ENCODE measurements around the gene MFRP.
A peak's percentile ranks its signal among the peaks of the same experiment; 100 is the strongest.
"Not testable (repeated sequence)": the region's sequence is repeated elsewhere in the genome, so short reads cannot be mapped to it uniquely, and the experiment has no call there.

The MFRP gene

DNA sequence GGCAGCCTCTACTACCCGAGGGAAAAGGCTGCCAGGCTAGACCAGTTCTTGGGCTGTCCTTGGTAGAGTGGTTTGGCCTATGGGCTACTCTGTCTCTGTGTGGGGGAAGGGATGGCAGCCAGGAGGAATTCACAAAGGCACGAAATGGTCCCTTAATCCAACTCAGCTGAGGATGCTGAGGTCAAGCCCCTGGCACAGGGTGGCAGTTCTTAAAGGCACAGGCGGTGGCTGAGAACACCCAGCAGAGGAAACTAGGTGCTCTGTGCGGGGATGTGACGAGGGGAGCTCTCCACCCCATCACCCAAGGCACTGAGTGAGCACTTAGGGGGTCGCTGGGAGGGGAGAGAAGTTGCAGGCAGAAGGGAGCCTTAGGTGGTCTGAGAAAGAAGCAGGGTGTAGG lies at the start of gene MFRP:
TSS of gene MFRP (minus strand) at position 101 of the 400 bp plus-strand sequence. CDS start 192 bp downstream, outside the sequence.
- DNase-seq: no peak

DNA sequence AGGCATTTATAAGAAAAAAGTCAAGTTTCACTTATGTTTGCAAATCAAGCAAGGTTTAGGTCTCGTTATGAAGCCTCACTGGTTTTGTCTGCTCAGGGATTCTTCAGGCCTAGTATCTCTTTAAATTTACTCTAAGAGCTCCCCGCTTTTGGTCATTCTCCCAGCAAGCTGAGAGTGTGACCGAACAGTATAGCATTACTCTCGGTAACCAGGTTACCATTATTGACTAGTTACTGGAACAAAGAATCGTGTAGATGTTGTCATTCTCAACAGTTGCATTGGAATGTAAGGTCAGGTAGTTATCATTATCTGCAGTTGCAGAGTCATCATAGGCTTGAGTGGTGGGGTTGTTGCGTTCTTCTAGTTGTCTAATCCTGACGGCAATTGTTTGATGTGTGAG lies 44.8 kb upstream of the MFRP start:
- no peak for DNase-seq

DNA sequence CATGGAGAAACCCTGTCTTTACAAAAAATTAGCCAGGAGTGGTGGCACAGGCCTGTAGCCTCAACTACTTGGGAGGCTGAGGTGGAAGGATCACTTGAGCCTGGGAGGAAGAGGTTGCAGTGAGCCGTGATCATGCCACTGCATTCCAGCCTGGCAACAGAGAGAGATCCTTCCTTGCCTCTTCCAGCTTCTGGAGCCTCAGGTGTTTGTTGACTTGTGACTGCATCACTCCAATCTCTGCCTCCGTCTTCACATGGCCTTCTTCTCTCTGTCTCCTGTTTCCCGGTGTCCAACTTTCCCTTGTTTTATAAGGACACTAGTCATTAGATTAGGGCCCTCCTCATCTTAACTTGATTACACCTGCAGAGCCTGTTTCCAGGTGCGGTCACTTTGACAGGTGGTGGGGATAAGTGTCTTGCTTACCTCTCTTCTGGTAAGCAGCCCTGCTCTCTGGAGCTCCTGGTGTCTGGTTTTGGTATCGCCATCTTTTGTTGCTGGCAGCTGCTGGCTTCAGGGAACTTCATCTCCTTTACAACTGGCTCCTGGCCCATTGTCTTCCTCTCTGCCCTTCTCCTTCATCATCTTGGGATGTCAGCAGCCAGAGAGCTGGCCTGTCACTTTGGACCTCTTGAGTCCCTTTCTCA lies 43.2 kb upstream of the MFRP start:
- DNase-seq: peak; percentile 84

DNA sequence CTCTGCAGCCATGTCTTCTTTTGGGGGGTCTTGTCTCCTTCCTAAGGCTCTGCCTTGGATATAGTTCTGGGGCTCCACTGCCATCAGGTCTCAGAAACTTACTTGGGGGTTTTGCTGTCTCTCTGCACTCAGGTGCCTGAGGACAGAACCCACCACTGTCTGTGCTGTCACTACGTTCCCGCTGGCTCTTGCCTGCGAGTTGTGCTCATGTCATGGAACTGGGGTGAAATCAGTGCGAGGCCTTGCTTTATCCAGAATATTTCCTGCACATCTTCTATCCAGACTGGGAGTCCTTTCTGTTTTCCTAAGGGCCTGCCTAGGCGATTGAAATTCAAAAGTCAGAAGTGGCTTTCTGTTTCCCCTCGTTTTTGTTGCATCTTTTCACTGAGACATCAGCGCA lies 41.6 kb upstream of the MFRP start:
- no peak for DNase-seq

DNA sequence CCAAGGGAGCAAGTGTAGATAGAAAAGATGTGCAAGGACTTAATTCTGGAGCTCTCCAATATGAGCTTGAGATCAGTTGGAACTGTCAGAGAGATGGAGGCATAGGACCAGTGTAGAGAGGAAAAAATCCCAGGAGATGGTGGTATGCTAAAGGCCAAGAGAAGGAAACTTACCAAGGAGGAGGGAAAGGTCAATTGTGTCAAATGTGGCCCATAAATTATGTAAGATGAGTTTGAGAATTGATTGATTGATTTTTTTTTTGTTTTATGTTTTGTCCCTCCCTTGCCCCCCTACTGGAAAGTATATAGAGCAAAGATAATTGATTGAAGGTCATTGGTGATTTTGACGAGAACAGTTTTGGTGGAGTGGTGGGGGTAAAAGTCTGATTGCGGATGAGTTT lies 37.8 kb upstream of the MFRP start:
- DNase-seq: no peak

DNA sequence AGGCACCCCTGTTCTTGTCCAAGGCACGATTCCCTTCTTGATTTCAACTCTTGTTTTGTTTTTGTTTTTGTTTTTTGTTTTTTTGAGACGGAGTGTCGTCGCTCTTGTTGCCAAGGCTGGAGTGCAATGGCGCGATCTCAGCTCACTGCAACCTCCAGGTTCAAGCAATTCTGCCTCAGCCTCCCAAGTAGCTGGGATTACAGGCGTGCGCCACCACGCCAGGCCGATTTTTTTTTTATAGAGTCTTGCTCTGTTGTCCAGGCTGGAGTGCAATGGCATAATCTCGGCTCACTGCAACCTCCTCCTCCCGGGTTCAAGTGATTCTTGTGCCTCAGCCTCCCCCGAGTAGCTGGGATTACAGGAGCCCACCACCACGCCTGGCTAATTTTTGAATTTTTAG lies 36.0 kb upstream of the MFRP start:
- DNase-seq: not testable (repeated sequence)

DNA sequence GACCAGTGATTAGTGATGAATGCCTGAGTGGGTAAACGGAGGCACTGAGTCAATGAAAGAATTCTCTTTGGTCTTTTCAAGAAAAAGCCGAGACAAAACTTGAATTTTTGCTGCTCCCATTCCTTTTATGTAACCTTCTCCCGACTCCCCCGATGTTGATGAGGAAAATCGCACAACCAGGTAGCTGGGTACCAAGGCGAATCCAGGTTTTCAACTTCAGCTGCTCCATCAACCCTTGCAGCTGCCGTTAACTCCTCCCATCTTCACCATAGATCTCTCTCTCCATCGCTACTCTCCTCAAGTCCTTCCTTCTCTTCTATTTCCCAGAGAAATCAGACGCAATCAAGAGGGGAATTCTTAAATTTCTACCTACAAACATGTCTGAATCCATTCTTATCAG lies 35.6 kb upstream of the MFRP start:
- DNase-seq: no peak

DNA sequence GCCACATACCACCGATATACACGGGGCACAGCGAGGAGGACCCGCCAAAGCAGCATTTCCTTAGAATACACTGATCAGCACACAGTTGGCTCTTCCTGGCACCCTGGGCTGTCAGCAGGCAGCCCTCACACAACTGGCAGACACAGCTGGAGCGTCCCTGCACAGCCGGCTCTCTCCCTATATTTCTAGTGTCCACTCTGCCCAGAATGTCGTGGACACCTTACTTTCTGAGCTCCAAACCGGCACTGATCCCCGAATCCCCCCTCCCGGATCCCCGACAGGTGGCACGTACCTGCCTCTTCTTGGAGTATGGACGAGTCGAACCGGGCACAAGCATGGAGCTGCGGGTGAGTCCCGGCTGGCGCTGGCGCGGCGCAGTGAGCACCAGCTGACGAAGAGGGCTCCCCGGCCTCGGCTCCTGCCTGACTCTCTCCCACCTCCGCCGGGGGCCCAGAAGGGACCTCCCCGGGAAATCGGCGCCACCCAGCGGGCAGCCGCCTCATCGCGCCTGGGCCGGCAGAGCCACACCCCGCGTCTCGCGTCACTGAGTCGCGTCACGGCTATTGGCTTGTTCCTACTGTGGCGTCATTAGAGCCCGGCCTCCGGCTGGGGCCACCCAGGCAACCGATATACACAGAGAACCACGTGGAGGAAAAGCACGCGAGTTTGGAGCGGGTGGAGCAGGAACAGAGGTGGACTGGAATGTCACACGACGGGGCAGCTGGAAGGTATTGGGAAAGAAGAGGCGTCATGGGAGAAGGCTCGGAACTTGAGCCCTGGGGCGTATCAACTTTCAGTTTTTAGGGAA lies 34.9 kb upstream of the MFRP start, which contains the start of gene USP2:
TSS of gene USP2 (minus strand) at position 510 of the 808 bp plus-strand sequence. CDS start 8,210 bp downstream, outside the sequence.
- peak; percentile 97 for DNase-seq

DNA sequence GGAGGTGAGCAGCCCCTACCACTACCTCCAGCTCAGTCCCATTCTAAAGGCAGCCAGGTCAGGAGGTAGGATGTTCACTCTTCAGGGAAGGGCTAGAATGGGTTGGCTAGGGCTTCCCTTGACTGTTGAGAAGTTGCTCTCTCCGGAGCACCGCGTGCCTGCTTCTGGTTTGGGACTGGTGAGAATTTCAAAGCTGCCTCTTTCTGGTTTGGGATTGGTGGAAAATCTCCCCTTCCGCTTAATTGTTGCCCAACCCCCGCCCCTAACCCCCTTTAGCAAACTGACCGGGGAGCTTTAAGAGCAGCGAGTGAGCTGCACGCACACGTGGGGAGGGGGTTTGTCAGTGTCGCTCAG lies 34.3 kb upstream of the MFRP start:
- peak; percentile 52 for DNase-seq

DNA sequence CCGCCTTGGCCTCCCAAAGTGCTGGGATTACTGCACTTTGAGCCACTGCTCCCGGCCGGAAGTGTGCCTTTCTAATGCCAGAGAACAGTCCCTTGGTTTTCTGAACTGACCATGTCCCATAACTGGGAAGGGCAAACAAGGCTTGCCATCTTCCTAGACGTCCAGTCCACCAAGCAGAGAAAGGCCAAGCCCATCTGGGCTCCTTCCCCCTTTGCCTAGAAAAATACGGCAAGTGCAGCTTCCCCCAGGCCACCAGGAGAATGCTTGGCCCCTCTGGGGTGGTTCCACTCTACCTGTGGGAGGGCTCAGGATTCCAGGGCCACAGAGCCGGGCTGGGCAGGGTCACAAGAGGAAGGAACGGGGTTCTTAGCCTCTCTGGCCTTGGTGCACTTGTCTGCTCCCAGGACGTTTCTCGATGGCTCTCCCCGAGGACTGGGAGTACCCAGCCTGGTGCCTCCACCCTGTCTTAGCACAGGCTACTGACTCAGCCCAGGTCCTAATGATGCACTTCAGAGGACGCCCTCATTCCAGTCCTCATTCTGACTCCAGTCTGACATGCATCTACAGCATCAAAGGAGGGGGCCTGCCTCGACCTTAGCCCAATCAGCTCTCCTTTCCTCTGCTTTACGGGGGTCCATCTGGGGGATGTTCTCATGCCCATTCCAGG lies 33.8 kb upstream of the MFRP start:
- no peak for DNase-seq

DNA sequence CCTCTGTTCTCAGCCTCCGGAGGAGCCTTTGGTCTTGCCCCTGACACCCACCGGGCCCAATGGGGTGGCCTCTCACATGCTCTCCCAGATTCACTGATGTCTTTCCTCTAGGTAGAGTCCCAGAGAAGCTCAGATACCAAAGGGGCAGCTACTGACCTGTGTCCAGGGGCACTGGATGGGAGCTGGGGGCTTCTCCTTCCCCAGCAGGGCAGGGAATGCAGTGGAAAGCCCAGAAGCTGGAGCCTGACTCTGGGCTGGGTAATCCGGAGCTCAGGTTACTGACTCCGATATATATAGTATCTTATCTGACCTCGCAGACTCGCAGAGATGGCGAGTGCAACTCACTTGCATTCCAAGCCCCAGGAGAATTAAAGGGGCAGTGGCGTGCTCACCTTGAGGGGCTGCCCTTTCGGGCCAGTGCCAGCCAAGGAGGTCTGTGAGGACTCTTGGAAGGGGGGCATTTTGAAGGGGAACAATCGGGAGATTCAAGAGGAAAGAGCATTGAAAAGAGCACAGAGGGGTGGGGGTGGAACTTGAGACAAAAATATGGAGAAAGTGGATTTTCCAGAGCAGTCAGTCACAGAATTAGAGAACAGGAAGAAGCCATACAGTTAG lies 32.5 kb upstream of the MFRP start:
- no peak for DNase-seq

DNA sequence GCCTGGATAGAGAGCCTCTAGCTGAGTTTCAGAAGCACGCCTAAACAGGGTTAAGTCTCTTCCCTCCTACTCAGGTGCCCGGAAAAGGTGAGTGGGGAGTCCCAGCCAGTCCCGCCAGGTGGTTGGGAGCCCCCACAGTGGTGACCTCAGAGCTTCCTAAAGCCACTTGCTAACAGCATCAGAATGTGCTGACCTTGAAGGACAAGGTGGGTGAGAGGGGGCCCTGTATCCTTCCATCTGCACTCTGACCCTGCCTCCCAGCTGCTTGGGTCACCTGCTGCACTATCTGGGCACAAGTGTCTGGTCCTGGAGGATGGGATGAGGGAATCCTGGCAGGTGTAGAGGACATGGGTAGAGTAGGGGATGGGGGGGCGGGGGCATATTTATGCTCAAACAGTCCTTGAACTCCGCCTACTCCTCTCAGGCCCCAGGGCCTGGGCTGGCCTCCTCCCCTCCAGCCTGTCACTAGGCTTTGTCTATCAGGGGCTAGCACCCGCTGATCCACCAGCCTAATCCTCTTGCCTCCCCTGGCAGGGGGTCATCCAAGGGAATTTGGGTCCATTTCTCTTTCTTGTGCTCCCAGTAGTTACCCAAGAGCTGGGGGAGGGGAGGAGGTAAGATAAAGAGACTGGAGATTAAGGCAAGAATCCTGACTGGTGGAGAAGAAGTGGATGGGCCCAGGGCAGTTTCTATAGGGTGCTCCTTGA lies 31.6 kb upstream of the MFRP start:
- DNase-seq: peak; percentile 16

DNA sequence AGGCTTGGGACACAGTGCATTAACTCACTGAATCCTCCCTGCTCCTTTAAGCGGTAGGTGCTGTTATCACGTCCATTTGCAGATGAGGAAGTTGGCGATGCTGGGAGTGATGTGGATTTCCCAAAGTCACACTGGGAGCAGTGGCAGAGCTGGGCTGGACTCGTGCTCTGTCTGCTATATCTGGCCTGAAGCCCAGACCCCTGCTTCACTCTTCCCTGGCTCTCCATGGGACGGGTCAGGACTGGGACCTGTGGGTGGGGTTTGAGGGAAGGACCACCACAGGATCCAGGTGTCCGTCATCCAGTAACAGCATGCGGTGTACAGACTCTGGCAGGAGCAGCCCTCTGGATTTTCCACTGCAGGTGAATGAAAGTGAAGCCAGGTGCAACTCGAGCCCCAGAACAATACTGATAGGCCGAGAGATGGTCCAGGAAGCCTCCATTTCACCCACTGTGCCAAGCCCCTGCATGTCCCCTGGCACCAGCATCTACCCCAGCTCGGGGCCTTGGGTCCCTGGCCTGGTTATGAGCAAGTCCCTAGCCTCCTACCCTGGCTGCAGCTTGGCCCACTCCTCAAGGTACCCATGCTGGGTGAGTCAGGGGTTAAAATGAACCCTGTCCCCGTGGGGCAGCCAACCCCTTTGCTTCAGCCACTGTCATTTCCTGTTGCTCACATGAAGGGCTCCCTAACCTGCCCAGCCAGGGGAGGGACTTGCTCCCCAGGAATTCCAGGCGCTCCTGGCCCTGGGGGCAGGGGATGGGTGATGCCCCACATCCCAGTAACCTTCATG lies 30.8 kb upstream of the MFRP start:
- DNase-seq: peak; percentile 22

DNA sequence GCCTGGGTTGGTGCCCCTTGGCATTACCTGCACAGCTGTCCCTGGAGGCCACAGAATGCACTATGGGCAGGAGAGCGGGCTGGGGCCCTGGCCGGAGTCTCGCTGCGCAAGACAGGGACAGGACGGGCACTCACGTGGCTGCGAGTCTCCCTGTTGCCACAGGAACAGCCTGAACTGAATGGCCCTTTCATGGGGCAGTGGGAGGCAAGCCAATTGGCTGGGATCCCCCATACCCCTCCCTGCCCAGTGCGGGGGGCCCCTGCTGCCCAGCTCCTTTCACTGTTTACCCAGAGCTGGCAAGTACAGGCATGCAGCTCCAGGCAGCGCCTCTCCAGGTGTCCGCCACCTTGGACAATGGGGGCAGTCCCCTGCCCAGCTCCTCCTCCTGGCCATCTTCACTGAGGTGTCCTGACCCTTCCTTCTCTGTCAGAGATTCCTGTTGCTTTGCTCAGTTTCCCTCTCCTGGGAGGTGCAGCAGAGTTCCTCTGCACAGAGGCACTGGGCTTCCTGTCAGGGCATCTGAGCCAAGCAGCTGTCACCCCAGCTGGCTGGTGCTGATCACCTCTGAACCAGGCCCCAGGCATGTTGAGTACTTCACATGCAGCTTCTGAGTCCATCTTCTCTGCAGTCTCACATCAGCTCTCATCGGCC lies 29.8 kb upstream of the MFRP start:
- peak; percentile 98 for DNase-seq

DNA sequence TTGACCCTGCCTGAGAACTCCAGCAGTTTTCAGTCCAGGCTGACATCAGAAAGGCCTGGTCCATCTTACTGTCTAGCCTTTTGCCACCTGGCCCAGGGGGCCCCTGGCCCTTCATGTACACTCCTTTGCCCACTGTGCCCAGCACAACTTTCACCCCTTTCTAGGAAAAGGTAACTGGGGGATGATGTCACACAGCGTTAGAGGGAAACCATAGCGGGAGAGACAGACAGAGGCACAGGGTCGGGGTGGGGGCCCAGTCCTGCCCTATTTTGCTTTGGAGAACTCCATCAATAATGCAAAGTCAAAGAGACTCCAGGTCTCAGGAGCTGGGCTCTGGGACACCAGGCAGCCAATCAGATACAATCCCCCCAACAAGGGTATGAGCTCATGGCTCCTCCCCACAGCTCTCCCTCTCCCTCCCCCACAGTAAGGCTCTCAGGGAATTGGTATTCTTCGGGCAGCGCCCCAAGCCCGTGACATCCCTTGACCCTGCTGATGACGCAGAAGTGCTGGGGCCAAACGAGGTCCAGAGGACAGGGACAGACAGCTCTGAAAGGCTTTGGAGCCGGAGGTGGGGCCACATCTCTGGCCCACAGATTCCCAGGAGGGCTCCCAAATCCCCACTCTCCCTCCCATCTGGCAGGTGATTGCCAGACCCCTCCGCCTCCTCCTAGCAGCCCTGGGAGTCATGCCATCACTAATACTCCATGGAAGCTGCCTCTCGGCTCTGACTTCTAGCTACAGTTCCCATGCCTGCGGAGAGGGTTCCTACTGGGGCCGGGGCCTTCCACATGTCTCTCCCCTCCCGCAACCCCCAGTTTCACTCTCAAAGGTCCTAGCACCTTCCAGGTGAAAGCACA lies 29.1 kb upstream of the MFRP start:
- peak; percentile 18 for DNase-seq

DNA sequence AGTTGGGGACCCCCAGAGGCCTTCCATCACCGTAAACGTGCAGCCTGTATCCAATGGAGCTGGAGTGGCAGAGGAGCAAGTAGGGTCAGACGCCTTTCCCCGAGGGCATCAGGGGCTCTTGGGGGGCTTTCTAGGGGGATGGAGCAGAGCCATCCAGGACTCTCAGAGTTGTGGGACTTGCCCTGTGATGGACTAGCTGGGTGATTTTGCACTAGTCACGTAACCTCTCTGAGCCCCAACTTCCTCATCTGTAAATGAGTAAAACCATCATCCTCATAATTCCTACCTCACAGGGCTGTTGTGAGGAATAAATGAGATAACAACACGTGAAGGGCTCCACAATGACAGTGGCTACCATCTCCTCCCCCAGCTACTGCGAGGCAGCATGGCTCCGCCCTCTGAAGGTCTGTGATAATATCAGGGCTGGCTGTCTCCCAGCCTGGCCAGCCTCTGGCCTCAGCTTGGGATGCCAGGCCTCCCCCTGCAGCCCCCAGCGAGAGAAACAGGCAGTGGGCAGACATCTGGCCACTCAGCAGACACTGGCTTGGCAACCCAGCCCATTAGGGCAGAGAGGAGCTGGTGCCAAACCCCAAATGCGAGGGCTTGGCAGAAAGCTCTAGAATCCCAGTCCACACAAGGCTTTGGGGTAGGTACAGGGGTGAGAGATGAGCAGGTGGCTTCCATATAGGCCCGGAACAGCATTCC lies 28.3 kb upstream of the MFRP start:
- DNase-seq: no peak

DNA sequence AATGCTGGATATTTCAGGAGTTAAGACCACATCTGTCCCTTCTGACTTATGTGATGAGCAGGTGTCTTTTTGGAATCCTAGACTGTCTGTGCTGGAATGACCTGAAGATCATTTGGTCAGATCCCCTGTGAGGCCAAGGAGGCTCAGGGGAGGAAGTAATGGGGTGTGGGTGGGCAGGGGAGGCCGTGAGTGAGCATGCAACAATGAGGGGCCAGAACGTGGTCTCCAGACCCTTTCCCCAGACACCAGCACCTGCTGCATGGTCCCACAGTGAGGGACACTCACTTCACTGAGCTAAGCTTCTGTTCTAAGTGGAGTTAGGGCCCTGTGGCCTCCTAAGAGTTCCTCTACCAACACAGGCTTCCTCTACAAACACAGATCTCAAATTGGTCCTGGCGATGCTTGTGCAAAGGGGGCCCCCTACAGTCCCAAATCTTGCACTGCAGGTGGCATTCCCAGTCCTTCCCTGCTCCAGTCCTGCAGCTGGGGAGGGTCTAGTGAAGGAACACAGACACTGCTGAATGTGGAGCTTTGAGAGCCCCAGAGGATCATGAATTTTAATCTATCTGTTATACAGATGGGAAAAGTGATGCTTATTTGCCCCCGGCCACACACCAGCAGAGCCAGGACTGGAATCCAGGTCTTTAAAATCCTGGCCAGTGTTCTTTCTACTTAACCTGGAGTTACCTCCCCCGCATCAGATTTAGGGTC lies 27.6 kb upstream of the MFRP start:
- DNase-seq: peak; percentile 74

DNA sequence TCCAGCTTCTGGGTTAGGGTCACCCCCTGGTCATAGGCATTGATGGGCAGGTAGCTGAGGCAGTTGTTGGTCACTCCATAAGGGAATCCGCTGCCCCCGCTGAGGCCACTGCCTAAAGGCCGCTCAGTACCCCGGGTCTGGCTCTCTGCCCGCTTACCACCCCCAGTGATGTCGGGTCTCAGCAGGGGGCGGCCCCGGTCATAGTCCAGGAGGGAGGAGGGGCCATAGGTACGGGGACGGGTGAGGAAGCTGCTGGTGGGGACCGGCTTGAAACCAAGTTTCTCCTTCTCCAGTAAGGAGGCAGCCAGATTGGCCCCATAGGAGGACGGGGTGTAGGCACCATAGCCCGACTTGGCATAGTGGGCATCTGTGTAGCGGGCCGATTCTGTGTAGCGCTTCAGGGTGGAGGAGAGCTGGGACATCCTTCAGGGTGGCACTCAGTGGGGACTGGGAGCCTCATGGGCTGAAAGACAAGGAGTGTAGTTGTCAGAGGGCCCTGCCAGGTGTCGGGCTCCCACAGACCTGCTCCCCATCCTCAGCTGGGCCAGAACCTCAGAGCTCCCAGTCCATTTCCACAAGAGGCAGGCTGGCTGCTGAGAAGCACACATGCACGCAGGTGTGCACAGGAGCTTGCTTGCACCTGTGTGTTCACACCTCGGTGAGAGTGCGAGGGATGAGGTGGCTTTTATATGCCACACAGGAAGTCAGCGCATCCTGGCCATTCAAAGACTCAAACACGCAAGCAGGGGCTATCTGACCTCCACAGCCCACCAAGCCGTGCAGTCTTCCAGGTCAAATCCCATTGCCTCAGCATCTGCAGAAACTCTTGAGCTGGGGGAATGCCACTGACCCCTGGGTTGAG lies 26.8 kb upstream of the MFRP start:
- DNase-seq: no peak

All from NCI-H146 (cell line).